GM23338 (cell line): ENCODE data around the gene LTB4R. TPM values are rescaled to one million over a fixed set of nuclear protein-coding genes. Genes with fewer than 3 reads are reported as not detected.

ENCODE experiments used
- JUNB ChIP-seq: IDR thresholded peaks from one replicate; pipeline ENCODE4 v1.6.1; 2016; ENCODE audit warnings: antibody characterized with exemption; ENCODE audit not compliant: unreplicated experiment
- POLR2AphosphoS5 ChIP-seq: IDR thresholded peaks from 2 replicates; pipeline ENCODE4 v1.6.1; 2016; ENCODE audit warnings: antibody characterized with exemption, low read depth
- STAT1 ChIP-seq: IDR thresholded peaks from one replicate; pipeline ENCODE4 v1.6.1; 2016; ENCODE audit warnings: antibody characterized with exemption; ENCODE audit not compliant: unreplicated experiment
- ZNF114 ChIP-seq: fragments of 250-450 bp; sonication (Bioruptor Pico); IDR thresholded peaks from 2 replicates; pipeline ENCODE4 v1.5.0; 2020; ENCODE audit warnings: mild to moderate bottlenecking, moderate library complexity
- ZNF331 ChIP-seq: fragments of 250-450 bp; sonication (Bioruptor Pico); IDR thresholded peaks from 2 replicates; pipeline ENCODE4 v1.5.0; 2020; ENCODE audit warnings: low read depth, mild to moderate bottlenecking, moderate library complexity
- polyA plus RNA-seq: library from polyadenylated mRNA; unstranded; fragments of >200 nt; fragmentation: Nextera tagmentation; extraction: Ambion mirVana; gene quantifications from 2 replicates; pipeline ENCODE4 v1.2.1, GENCODE V29; 2016
- total RNA-seq: library from RNA; depleted of rRNA; stranded (reverse); fragments of >200 nt; shearing (Covaris generic); gene quantifications from 2 replicates; pipeline ENCODE4 v1.2.3, GENCODE V29; 2014
- TF ChIP-seq, protein P1 (sequence below): fragments of 250-450 bp; sonication (Bioruptor Pico); IDR thresholded peaks from 2 replicates; pipeline ENCODE4 v1.5.0; 2020; ENCODE audit warnings: mild to moderate bottlenecking, moderate library complexity
- TF ChIP-seq, protein P2 (sequence below): IDR thresholded peaks from one replicate; pipeline ENCODE4 v1.6.1; 2018; ENCODE audit warnings: antibody characterized with exemption; ENCODE audit not compliant: unreplicated experiment

LTB4R gene
- total and polyA plus RNA-seq, 2 experiments from 2014 or later, result 2.1 to 4.7 TPM

GRCh38 chr14:24282736-24283135 is 28.6 kb upstream of the LTB4R start (continued):
- TF ChIP-seq, protein P1, sequence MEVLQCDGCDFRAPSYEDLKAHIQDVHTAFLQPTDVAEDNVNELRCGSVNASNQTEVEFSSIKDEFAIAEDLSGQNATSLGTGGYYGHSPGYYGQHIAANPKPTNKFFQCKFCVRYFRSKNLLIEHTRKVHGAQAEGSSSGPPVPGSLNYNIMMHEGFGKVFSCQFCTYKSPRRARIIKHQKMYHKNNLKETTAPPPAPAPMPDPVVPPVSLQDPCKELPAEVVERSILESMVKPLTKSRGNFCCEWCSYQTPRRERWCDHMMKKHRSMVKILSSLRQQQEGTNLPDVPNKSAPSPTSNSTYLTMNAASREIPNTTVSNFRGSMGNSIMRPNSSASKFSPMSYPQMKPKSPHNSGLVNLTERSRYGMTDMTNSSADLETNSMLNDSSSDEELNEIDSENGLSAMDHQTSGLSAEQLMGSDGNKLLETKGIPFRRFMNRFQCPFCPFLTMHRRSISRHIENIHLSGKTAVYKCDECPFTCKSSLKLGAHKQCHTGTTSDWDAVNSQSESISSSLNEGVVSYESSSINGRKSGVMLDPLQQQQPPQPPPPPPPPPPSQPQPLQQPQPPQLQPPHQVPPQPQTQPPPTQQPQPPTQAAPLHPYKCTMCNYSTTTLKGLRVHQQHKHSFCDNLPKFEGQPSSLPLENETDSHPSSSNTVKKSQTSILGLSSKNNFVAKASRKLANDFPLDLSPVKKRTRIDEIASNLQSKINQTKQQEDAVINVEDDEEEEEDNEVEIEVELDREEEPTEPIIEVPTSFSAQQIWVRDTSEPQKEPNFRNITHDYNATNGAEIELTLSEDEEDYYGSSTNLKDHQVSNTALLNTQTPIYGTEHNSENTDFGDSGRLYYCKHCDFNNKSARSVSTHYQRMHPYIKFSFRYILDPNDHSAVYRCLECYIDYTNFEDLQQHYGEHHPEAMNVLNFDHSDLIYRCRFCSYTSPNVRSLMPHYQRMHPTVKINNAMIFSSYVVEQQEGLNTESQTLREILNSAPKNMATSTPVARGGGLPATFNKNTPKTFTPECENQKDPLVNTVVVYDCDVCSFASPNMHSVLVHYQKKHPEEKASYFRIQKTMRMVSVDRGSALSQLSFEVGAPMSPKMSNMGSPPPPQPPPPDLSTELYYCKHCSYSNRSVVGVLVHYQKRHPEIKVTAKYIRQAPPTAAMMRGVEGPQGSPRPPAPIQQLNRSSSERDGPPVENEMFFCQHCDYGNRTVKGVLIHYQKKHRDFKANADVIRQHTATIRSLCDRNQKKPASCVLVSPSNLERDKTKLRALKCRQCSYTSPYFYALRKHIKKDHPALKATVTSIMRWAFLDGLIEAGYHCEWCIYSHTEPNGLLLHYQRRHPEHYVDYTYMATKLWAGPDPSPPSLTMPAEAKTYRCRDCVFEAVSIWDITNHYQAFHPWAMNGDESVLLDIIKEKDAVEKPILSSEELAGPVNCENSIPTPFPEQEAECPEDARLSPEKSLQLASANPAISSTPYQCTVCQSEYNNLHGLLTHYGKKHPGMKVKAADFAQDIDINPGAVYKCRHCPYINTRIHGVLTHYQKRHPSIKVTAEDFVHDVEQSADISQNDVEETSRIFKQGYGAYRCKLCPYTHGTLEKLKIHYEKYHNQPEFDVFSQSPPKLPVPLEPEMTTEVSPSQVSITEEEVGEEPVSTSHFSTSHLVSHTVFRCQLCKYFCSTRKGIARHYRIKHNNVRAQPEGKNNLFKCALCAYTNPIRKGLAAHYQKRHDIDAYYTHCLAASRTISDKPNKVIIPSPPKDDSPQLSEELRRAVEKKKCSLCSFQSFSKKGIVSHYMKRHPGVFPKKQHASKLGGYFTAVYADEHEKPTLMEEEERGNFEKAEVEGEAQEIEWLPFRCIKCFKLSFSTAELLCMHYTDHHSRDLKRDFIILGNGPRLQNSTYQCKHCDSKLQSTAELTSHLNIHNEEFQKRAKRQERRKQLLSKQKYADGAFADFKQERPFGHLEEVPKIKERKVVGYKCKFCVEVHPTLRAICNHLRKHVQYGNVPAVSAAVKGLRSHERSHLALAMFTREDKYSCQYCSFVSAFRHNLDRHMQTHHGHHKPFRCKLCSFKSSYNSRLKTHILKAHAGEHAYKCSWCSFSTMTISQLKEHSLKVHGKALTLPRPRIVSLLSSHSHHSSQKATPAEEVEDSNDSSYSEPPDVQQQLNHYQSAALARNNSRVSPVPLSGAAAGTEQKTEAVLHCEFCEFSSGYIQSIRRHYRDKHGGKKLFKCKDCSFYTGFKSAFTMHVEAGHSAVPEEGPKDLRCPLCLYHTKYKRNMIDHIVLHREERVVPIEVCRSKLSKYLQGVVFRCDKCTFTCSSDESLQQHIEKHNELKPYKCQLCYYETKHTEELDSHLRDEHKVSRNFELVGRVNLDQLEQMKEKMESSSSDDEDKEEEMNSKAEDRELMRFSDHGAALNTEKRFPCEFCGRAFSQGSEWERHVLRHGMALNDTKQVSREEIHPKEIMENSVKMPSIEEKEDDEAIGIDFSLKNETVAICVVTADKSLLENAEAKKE (CRISPR knock-in tag), result no peak
- no peak for TF ChIP-seq POLR2AphosphoS5
- no peak for TF ChIP-seq JUNB
- TF ChIP-seq ZNF114 (CRISPR knock-in tag), result no peak
- TF ChIP-seq ZNF331 (CRISPR knock-in tag), result no peak
- TF ChIP-seq STAT1, result no peak
- TF ChIP-seq, protein P2, sequence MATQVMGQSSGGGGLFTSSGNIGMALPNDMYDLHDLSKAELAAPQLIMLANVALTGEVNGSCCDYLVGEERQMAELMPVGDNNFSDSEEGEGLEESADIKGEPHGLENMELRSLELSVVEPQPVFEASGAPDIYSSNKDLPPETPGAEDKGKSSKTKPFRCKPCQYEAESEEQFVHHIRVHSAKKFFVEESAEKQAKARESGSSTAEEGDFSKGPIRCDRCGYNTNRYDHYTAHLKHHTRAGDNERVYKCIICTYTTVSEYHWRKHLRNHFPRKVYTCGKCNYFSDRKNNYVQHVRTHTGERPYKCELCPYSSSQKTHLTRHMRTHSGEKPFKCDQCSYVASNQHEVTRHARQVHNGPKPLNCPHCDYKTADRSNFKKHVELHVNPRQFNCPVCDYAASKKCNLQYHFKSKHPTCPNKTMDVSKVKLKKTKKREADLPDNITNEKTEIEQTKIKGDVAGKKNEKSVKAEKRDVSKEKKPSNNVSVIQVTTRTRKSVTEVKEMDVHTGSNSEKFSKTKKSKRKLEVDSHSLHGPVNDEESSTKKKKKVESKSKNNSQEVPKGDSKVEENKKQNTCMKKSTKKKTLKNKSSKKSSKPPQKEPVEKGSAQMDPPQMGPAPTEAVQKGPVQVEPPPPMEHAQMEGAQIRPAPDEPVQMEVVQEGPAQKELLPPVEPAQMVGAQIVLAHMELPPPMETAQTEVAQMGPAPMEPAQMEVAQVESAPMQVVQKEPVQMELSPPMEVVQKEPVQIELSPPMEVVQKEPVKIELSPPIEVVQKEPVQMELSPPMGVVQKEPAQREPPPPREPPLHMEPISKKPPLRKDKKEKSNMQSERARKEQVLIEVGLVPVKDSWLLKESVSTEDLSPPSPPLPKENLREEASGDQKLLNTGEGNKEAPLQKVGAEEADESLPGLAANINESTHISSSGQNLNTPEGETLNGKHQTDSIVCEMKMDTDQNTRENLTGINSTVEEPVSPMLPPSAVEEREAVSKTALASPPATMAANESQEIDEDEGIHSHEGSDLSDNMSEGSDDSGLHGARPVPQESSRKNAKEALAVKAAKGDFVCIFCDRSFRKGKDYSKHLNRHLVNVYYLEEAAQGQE, result no peak
